Ovary (tissue), 9 donors: ENCODE measurements around the gene TENM4. TPM values are rescaled to one million over a fixed set of nuclear protein-coding genes. Genes with fewer than 3 reads are reported as not detected.

Experiments used
- DNase-seq, 5 donors: peaks; one replicate each; pipeline ENCODE4 v3.0.0-alpha.2; 2019 to 2020
- H3K27ac ChIP-seq, 2 donors: fragments of 200-600 bp; one replicate each; pipeline versions ENCODE4 v1.5.1 to v1.8.0; 2019 to 2022
- H3K27me3 ChIP-seq: fragments of 200-600 bp; one replicate; pipeline ENCODE4 v1.8.0; 2022
- H3K36me3 ChIP-seq: fragments of 200-600 bp; sonication (generic); one replicate; pipeline ENCODE4 v1.5.1; 2019
- H3K4me1 ChIP-seq: one replicate; pipeline ENCODE4 v1.8.1; 2013; ENCODE audit warnings: mild to moderate bottlenecking, moderate library complexity; ENCODE audit not compliant: insufficient read depth
- H3K4me3 ChIP-seq: fragments of 200-600 bp; sonication (generic); one replicate; pipeline ENCODE4 v1.5.1; 2017
- H3K9me3 ChIP-seq, 2 donors: fragments of 200-600 bp in 1 of 2; sonication (generic) in 1 of 2; one replicate each; pipeline versions ENCODE4 v1.5.1 to v1.8.1; 2013 to 2019; ENCODE audit warnings: mild to moderate bottlenecking in 1 of 2, moderate library complexity in 1 of 2
- CTCF ChIP-seq, 3 donors: fragments of 450-650 bp in 2 of 3; fragments of 200-600 bp in 1 of 3; IDR thresholded peaks; one replicate each; pipeline versions ENCODE4 v1.5.1 to v1.8.0; 2016 to 2022; ENCODE audit warnings: antibody characterized with exemption in 3 of 3, mild to moderate bottlenecking in 1 of 3
- EP300 ChIP-seq: sonication (generic); formaldehyde crosslinking; IDR thresholded peaks from one replicate; pipeline ENCODE4 v1.6.1; 2017; ENCODE audit warnings: antibody characterized with exemption
- POLR2A ChIP-seq: fragments of 450-650 bp; IDR thresholded peaks from one replicate; pipeline ENCODE4 v1.6.1; 2017; ENCODE audit warnings: antibody characterized with exemption, mild to moderate bottlenecking, moderate library complexity
- WGBS, 3 donors: extraction: QIAGEN DNeasy Blood & Tissue Kit in 1 of 3; methylation state at CpG; one replicate each; pipeline versions ENCODE4 v1.1.5 to v1.1.7; 2013 to 2017; 5-methylcytosine and 5-hydroxymethylcytosine counted together
- intact Hi-C, 4 donors: fragments of 100-400 bp; cut with DNase I; formaldehyde crosslinking; loops; one replicate each; pipeline versions ENCODE4 v1.11.0 to v1.15.1; 2022 to 2023
- polyA plus RNA-seq, 2 donors: library from polyadenylated mRNA; stranded (reverse); fragments of 200-250 nt in 1 of 2; fragments of 350-450 nt in 1 of 2; fragmentation: Illumina TruSeq in 1 of 2; extraction: RNeasy Lipid Tissue Mini Kit (QIAGEN cat#74804) in 1 of 2; gene quantifications; one replicate each; pipeline ENCODE4 v1.2.3, GENCODE V29; 2013 to 2014
- total RNA-seq, 7 donors: library from RNA; depleted of rRNA in 2 of 7; stranded (reverse); fragments of >200 nt in 2 of 7; fragmentation: NEBNext Ultra II Directional in 3 of 7; extraction: Animal tissue kit (Norgen Biotek cat#: 25700) in 3 of 7; gene quantifications; one replicate each; pipeline versions ENCODE4 v1.1.0 to v1.2.4, GENCODE V29; 2016 to 2023
- donor health status: DM: no; HTN: no; CAD: no; lungs with moderate emphysema.
- donor health status: DM: no; HTN: no; CAD: no.
- donor health status: Bipolar disorder and iron deficiency.
- donor health status: DM: yes; HTN: yes; CAD: no.
- donor health status: DM: no; HTN: no; CAD: no.
- donor health status: DM: yes; HTN: yes; CAD: no.

TENM4 gene
- total and polyA plus RNA-seq, 9 donors, result 11.0 to 206 (median 107) TPM

- H3K36me3 ChIP-seq, result no peaks in the 10 kb centered on the region
- H3K4me3 ChIP-seq, result no peak overlapping the region
- no peak for TF ChIP-seq EP300
- no peak for TF ChIP-seq CTCF (IDR thresholded peaks at IDR 0.05)
- H3K27ac ChIP-seq, result no peak overlapping the region
- H3K27me3 ChIP-seq, result no peaks in the 10 kb centered on the region
- no peaks in the 10 kb centered on the region for H3K4me1 ChIP-seq
- no peaks in the 10 kb centered on the region for H3K9me3 ChIP-seq
- intact Hi-C loops, result no loop called here
- WGBS, 3 donors, result 88 to 94% (median 91%) methylated on average over 10 of the region's 10 CpGs
- DNase-seq, result no peak
These were observed 499.5 kb downstream of the TENM4 start for GRCh38 chr11:78941226-78941851.

- no peak for DNase-seq
- H3K4me3 ChIP-seq, result no peak overlapping the region
- intact Hi-C loops, result no loop called here
- 87 to 94% (median 90%) methylated on average over 6 of the region's 6 CpGs for WGBS, 3 donors
- no peak for TF ChIP-seq EP300
- TF ChIP-seq CTCF (IDR thresholded peaks at IDR 0.05), result no peak
- no peak for TF ChIP-seq POLR2A
- H3K4me1 ChIP-seq, result no peaks in the 10 kb centered on the region
- H3K36me3 ChIP-seq, result no peaks in the 10 kb centered on the region
- no peaks in the 10 kb centered on the region for H3K27me3 ChIP-seq
- H3K9me3 ChIP-seq, result no peaks in the 10 kb centered on the region
- H3K27ac ChIP-seq, result no peak overlapping the region
These were observed 500.2 kb downstream of the TENM4 start for GRCh38 chr11:78940500-78941225.

GRCh38 chr11:78938971-78939370, 501.9 kb downstream of the TENM4 start:
- Histone ChIP-seq H3K36me3 (no peaks in the 10 kb centered on the region), H3K27me3 (no peaks in the 10 kb centered on the region), H3K4me1 (no peaks in the 10 kb centered on the region), H3K27ac (no peak overlapping the region), H3K4me3 (no peak overlapping the region), H3K9me3 (no peaks in the 10 kb centered on the region)
- 80 to 91% (median 83%) methylated on average over 7 of the region's 7 CpGs for WGBS, 3 donors
- intact Hi-C loops, result no loop called here
- no peak for TF ChIP-seq CTCF (IDR thresholded peaks at IDR 0.05)
- TF ChIP-seq POLR2A, result no peak
- TF ChIP-seq EP300, result no peak
- DNase-seq, result no peak

- intact Hi-C loops, result no loop called here
- no peaks in the 10 kb centered on the region for H3K36me3 ChIP-seq
- no peak overlapping the region for H3K4me3 ChIP-seq
- no peak for TF ChIP-seq EP300
- TF ChIP-seq CTCF (IDR thresholded peaks at IDR 0.05), result no peak
- no peak for TF ChIP-seq POLR2A
- no peaks in the 10 kb centered on the region for H3K9me3 ChIP-seq
- H3K27ac ChIP-seq, result no peak overlapping the region
- H3K4me1 ChIP-seq, result no peaks in the 10 kb centered on the region
- no peaks in the 10 kb centered on the region for H3K27me3 ChIP-seq
- 82 to 94% (median 90%) methylated on average over 1 of the region's 1 CpG for WGBS, 3 donors
- no peak for DNase-seq
These were observed 502.8 kb downstream of the TENM4 start for GRCh38 chr11:78938036-78938435.
